ENCODE results near the gene CD1E. TPM values are rescaled to one million over a fixed set of nuclear protein-coding genes. Genes with fewer than 3 reads are reported as not detected.

CD1E gene
- total RNA-seq, 2 donors from 2014 or later, result not detected

DNA sequence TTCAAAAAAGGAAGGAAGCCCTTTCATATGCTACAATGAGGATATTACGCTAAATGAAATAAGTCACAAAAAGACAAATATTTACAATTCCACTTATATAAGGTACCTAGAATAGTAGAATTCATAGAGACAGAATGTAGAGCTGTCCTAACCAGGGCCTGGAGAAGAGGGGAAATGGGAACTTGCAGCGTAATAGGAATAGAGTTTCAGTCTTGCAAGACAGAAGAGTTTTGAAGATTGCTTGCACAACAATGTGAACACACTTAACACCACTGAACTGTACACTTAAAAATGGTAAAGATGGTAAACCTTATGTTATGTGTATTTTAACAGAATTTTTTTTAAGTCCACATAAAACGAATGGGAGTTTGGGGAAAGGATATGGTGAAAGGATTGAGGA is 25.3 kb upstream of the CD1E start:
- H3K27me3 ChIP-seq (ENCODE audit: control insufficient read depth, insufficient read depth, low read length, poor library complexity, severe bottlenecking), result no peaks in the 10 kb centered on the region
- Mint-ChIP-seq H3K4me1 (no peaks in the 10 kb centered on the region), H3K36me3 (ENCODE audit: low read depth) (no peaks in the 10 kb centered on the region), H3K4me3 (no peak overlapping the region), H3K27me3 (ENCODE audit: insufficient read depth) (no peaks in the 10 kb centered on the region), H3K9me3 (no peaks in the 10 kb centered on the region), H3K27ac (no peak overlapping the region)
- 89 to 100% methylated on average over 1 to 2 of the region's 3 CpGs for WGBS, 2 experiments (ENCODE audit: insufficient coverage in 1 of 2, insufficient read length in 1 of 2)
- H3K4me1 ChIP-seq (ENCODE audit: control insufficient read depth, insufficient read depth, low read length), result no peaks in the 10 kb centered on the region
- H3K4me3 ChIP-seq (ENCODE audit: low read length), result no peak overlapping the region
- TF ChIP-seq, protein P1, sequence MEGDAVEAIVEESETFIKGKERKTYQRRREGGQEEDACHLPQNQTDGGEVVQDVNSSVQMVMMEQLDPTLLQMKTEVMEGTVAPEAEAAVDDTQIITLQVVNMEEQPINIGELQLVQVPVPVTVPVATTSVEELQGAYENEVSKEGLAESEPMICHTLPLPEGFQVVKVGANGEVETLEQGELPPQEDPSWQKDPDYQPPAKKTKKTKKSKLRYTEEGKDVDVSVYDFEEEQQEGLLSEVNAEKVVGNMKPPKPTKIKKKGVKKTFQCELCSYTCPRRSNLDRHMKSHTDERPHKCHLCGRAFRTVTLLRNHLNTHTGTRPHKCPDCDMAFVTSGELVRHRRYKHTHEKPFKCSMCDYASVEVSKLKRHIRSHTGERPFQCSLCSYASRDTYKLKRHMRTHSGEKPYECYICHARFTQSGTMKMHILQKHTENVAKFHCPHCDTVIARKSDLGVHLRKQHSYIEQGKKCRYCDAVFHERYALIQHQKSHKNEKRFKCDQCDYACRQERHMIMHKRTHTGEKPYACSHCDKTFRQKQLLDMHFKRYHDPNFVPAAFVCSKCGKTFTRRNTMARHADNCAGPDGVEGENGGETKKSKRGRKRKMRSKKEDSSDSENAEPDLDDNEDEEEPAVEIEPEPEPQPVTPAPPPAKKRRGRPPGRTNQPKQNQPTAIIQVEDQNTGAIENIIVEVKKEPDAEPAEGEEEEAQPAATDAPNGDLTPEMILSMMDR (conservative IDR thresholded peaks at IDR 0.05), result no peak
- H3K9me3 ChIP-seq (ENCODE audit: control insufficient read depth, low read length), result no peaks in the 10 kb centered on the region
- H3K27ac ChIP-seq (ENCODE audit: low read depth, low read length), result no peak overlapping the region
- DNase-seq, result no peak
- no peak overlapping the region for H3K9ac ChIP-seq (ENCODE audit: extremely low read depth, low read length, poor library complexity, severe bottlenecking)
- H3K36me3 ChIP-seq (ENCODE audit: control insufficient read depth, insufficient read depth, low read length), result no peaks in the 10 kb centered on the region

DNA sequence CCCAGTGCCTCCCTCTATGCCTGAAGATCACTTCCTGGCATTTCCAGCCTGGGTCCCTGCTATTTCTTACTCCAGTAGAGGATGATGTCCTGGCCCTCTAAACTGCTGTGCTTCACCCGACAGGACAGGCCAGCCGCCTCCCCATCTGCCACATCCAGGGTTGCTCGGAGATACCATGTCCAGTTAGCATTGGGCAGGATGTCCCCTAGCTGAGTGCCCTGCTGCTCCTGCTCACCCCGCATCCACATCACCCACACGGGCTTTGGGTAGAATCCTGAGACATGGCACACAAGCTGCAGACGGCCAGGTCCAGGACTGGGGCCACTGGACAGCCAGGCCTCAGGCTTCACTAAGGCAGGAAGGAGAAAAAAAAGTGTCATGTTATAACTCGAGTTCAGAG is 24.4 kb upstream of the CD1E start:
- no peak overlapping the region for H3K27ac ChIP-seq (ENCODE audit: low read depth, low read length)
- no peak for DNase-seq
- no peaks in the 10 kb centered on the region for H3K27me3 ChIP-seq (ENCODE audit: control insufficient read depth, insufficient read depth, low read length, poor library complexity, severe bottlenecking)
- no peak overlapping the region for H3K4me3 ChIP-seq (ENCODE audit: low read length)
- Mint-ChIP-seq H3K27me3 (ENCODE audit: insufficient read depth) (no peaks in the 10 kb centered on the region), H3K4me1 (no peaks in the 10 kb centered on the region), H3K36me3 (ENCODE audit: low read depth) (no peaks in the 10 kb centered on the region), H3K9me3 (no peaks in the 10 kb centered on the region), H3K4me3 (no peak overlapping the region), H3K27ac (no peak overlapping the region)
- no peaks in the 10 kb centered on the region for H3K9me3 ChIP-seq (ENCODE audit: control insufficient read depth, low read length)
- 92 to 98% methylated on average over 4 to 7 of the region's 7 CpGs for WGBS, 2 experiments (ENCODE audit: insufficient coverage in 1 of 2, insufficient read length in 1 of 2)
- TF ChIP-seq, protein P1 (conservative IDR thresholded peaks at IDR 0.05), result no peak
- no peaks in the 10 kb centered on the region for H3K36me3 ChIP-seq (ENCODE audit: control insufficient read depth, insufficient read depth, low read length)
- H3K9ac ChIP-seq (ENCODE audit: extremely low read depth, low read length, poor library complexity, severe bottlenecking), result no peak overlapping the region
- no peaks in the 10 kb centered on the region for H3K4me1 ChIP-seq (ENCODE audit: control insufficient read depth, insufficient read depth, low read length)

DNA sequence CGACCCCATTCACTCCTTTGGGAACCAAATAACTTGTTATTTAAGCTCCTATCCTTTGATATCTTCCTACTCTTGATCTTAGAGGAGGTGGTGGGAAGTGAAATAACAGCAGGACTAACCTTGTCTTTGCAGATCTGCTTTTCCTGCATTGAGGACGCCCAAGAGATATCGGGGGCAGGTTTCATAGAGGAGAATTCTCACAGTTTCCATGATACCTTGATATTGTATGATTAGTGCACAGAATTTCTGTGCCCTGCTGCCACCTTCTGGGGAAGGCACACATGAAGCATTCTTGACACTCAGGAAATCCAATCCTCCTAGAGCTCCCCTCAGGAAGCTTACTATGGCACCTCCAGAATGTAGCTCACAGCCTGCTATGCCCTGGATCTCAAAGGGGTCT is 24.0 kb upstream of the CD1E start:
- no peak overlapping the region for H3K4me3 Mint-ChIP-seq
- no peaks in the 10 kb centered on the region for H3K9me3 Mint-ChIP-seq
- no peaks in the 10 kb centered on the region for H3K4me1 Mint-ChIP-seq
- H3K36me3 ChIP-seq (ENCODE audit: control insufficient read depth, insufficient read depth, low read length), result no peaks in the 10 kb centered on the region
- no peaks in the 10 kb centered on the region for H3K27me3 Mint-ChIP-seq (ENCODE audit: insufficient read depth)
- no peaks in the 10 kb centered on the region for H3K9me3 ChIP-seq (ENCODE audit: control insufficient read depth, low read length)
- H3K4me1 ChIP-seq (ENCODE audit: control insufficient read depth, insufficient read depth, low read length), result no peaks in the 10 kb centered on the region
- 83 to 92% methylated on average over 2 to 3 of the region's 3 CpGs for WGBS, 2 experiments (ENCODE audit: insufficient coverage in 1 of 2, insufficient read length in 1 of 2)
- H3K9ac ChIP-seq (ENCODE audit: extremely low read depth, low read length, poor library complexity, severe bottlenecking), result no peak overlapping the region
- no peak overlapping the region for H3K27ac Mint-ChIP-seq
- DNase-seq, result peak; percentile 47
- TF ChIP-seq, protein P1 (conservative IDR thresholded peaks at IDR 0.05), result peak; percentile 55
- no peaks in the 10 kb centered on the region for H3K36me3 Mint-ChIP-seq (ENCODE audit: low read depth)
- no peak overlapping the region for H3K27ac ChIP-seq (ENCODE audit: low read depth, low read length)
- no peaks in the 10 kb centered on the region for H3K27me3 ChIP-seq (ENCODE audit: control insufficient read depth, insufficient read depth, low read length, poor library complexity, severe bottlenecking)
- no peak overlapping the region for H3K4me3 ChIP-seq (ENCODE audit: low read length)

Data from endodermal cell (in vitro differentiated cells).